Osteocyte (in vitro differentiated cells): ENCODE results near the gene PFKFB2. TPM values are rescaled to one million over a fixed set of nuclear protein-coding genes. Genes with fewer than 3 reads are reported as not detected.
"Not testable (repeated sequence)": the region's sequence is repeated elsewhere in the genome, so short reads cannot be mapped to it uniquely, and the experiment has no call there.

Experiments
- DNase-seq: peaks from one replicate; pipeline ENCODE4 v3.0.0; 2021; ENCODE audit warnings: mixed read lengths; ENCODE audit not compliant: unreplicated experiment; ENCODE audit errors: extremely low spot score
- H3K27ac Mint-ChIP-seq: one replicate; pipeline ENCODE4 v1.8.0; 2021; ENCODE audit warnings: mild to moderate bottlenecking, mixed read lengths; ENCODE audit not compliant: unreplicated experiment
- H3K27me3 Mint-ChIP-seq: one replicate; pipeline ENCODE4 v1.8.0; 2021; ENCODE audit warnings: mixed read lengths; ENCODE audit not compliant: unreplicated experiment
- H3K36me3 Mint-ChIP-seq: one replicate; pipeline ENCODE4 v1.8.0; 2021; ENCODE audit warnings: mixed read lengths; ENCODE audit not compliant: unreplicated experiment
- H3K4me1 Mint-ChIP-seq: one replicate; pipeline ENCODE4 v1.8.0; 2021; ENCODE audit warnings: mixed read lengths; ENCODE audit not compliant: unreplicated experiment
- H3K4me3 Mint-ChIP-seq: one replicate; pipeline ENCODE4 v1.8.0; 2021; ENCODE audit warnings: mild to moderate bottlenecking, moderate library complexity, mixed read lengths; ENCODE audit not compliant: unreplicated experiment
- H3K9me3 Mint-ChIP-seq: one replicate; pipeline ENCODE4 v1.8.0; 2021; ENCODE audit warnings: mixed read lengths; ENCODE audit not compliant: unreplicated experiment
- total RNA-seq: library from RNA; stranded (reverse); gene quantifications from 2 replicates; pipeline ENCODE4 v1.2.1, GENCODE V29; 2021
- TF ChIP-seq, protein P1 (sequence below): fragments of 200-600 bp; sonication (generic); IDR thresholded peaks from 2 replicates; pipeline ENCODE4 v1.5.0; 2021; ENCODE audit warnings: antibody characterized with exemption, mild to moderate bottlenecking, moderate library complexity

The PFKFB2 gene
- total RNA-seq, 1 donor from 2014 or later: 15.8 TPM

DNA sequence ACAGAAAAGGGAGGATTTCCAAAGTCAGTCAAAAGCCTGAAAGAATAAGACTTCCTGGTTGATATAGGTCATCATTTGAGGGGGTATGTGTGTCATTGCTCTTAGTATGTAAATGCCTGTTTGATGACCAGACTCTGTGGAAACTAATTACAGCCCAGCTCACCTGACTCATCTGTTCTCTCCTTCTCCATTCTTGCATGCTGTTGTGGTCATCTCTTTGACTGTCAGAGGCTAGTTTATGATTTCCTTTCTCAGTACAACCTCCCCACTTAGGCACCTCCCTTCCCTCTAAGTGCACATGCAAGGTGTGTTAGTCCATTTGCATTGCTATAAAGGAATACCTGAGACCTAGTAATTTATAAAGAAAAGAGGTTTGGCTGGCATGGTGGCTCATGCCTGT lies 18.1 kb upstream of the PFKFB2 start:
- Mint-ChIP-seq H3K4me1 (peaks cover under 1% of the 10 kb centered on the region), H3K36me3 (no peaks in the 10 kb centered on the region), H3K9me3 (no peaks in the 10 kb centered on the region), H3K27ac (no peak overlapping the region), H3K27me3 (peaks cover 56% of the 10 kb centered on the region), H3K4me3 (no peak overlapping the region)
- TF ChIP-seq, protein P1, sequence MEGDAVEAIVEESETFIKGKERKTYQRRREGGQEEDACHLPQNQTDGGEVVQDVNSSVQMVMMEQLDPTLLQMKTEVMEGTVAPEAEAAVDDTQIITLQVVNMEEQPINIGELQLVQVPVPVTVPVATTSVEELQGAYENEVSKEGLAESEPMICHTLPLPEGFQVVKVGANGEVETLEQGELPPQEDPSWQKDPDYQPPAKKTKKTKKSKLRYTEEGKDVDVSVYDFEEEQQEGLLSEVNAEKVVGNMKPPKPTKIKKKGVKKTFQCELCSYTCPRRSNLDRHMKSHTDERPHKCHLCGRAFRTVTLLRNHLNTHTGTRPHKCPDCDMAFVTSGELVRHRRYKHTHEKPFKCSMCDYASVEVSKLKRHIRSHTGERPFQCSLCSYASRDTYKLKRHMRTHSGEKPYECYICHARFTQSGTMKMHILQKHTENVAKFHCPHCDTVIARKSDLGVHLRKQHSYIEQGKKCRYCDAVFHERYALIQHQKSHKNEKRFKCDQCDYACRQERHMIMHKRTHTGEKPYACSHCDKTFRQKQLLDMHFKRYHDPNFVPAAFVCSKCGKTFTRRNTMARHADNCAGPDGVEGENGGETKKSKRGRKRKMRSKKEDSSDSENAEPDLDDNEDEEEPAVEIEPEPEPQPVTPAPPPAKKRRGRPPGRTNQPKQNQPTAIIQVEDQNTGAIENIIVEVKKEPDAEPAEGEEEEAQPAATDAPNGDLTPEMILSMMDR: no peak
- DNase-seq: no peak

GRCh38 chr1:207035877-207036551 lies 17.1 kb upstream of the PFKFB2 start:
- Mint-ChIP-seq H3K36me3 (no peaks in the 10 kb centered on the region), H3K4me3 (no peak overlapping the region), H3K27ac (no peak overlapping the region), H3K27me3 (peaks cover 46% of the 10 kb centered on the region), H3K4me1 (peaks cover 5% of the 10 kb centered on the region), H3K9me3 (no peaks in the 10 kb centered on the region)
- TF ChIP-seq, protein P1: no peak
- DNase-seq: no peak

DNA sequence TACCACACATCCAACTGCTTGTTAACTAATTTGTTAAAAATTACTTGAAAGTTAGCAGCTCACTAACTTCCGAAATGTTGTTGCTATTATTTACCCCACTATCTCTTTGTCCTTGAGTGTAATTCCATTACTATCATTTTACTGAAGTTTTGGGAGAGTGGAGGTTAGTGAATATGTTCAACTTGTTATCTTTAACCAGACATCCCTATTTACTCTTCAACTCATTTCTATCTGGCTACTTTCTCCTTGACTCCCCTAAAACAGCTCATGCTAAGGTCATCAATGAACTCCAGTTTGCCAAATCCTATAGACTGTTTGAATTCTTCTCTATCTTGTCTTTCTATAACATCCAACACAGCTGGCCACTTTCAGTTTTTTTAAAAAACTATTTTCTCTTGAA lies 16.2 kb upstream of the PFKFB2 start:
- TF ChIP-seq, protein P1: no peak
- Mint-ChIP-seq H3K27me3 (peaks cover 38% of the 10 kb centered on the region), H3K27ac (no peak overlapping the region), H3K36me3 (no peaks in the 10 kb centered on the region), H3K9me3 (no peaks in the 10 kb centered on the region), H3K4me1 (peaks cover 5% of the 10 kb centered on the region), H3K4me3 (no peak overlapping the region)
- no peak for DNase-seq

GRCh38 chr1:207039380-207040180 lies 13.5 kb upstream of the PFKFB2 start:
- no peak overlapping the region for H3K27ac Mint-ChIP-seq
- H3K4me3 Mint-ChIP-seq: no peak overlapping the region
- peaks cover 5% of the 10 kb centered on the region for H3K4me1 Mint-ChIP-seq

DNA sequence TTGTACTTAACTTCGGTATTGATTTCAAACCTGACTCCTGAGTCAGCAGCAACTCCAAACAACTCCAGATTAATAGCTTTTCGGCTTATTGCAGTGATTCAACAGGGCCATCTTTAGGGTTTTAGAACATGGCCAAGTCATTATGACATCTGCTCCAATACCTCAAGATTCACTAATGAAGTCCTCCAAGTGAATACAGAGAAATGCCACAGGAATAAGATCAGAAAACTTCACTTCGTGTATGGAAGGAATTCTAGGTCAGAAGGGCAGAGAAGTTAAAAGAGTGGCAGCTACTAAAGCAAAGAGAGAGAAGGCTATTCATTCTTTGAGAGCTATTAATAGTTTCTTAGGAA lies 12.9 kb upstream of the PFKFB2 start:
- H3K36me3 Mint-ChIP-seq: peaks cover 7% of the 10 kb centered on the region
- TF ChIP-seq, protein P1: no peak
- H3K27ac Mint-ChIP-seq: no peak overlapping the region
- peaks cover 8% of the 10 kb centered on the region for H3K27me3 Mint-ChIP-seq
- H3K9me3 Mint-ChIP-seq: peaks cover 5% of the 10 kb centered on the region
- no peak for DNase-seq
- no peak overlapping the region for H3K4me3 Mint-ChIP-seq
- H3K4me1 Mint-ChIP-seq: peaks cover 5% of the 10 kb centered on the region

More at GRCh38 chr1:207039380-207040180, 13.5 kb upstream of the PFKFB2 start:
- H3K27me3 Mint-ChIP-seq: peaks cover 13% of the 10 kb centered on the region
- peaks cover 5% of the 10 kb centered on the region for H3K9me3 Mint-ChIP-seq
- TF ChIP-seq, protein P1: no peak
- DNase-seq: no peak
- peaks cover 5% of the 10 kb centered on the region for H3K36me3 Mint-ChIP-seq

DNA sequence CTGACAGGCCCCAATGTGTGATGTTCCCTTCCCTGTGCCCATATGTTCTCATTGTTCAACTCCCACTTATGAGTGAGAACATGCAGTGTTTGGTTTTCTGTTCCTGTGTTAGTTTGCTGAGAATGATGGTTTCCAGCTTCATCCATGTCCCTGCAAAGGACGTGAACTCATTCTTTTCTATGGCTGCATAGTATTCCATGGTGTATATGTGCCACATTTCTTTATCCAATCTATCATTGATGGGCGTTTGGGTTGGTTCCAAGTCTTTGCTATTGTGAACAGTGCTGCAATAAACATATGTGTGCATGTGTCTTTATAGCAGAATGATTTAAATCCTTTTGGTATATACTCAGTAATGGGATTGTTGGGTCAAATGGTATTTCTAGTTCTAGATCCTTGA lies 11.7 kb upstream of the PFKFB2 start:
- H3K4me1 Mint-ChIP-seq, H3K27ac Mint-ChIP-seq, H3K9me3 Mint-ChIP-seq, H3K4me3 Mint-ChIP-seq, DNase-seq, H3K27me3 Mint-ChIP-seq: not testable (repeated sequence)
- peaks cover 12% of the 10 kb centered on the region for H3K36me3 Mint-ChIP-seq
